Measurements from ENCODE around the gene PRSS12. TPM values are rescaled to one million over a fixed set of nuclear protein-coding genes. Genes with fewer than 3 reads are reported as not detected.

PRSS12 gene
- total and polyA plus RNA-seq, 8 donors, result 0.45 to 21.7 (median 9.0) TPM

DNA sequence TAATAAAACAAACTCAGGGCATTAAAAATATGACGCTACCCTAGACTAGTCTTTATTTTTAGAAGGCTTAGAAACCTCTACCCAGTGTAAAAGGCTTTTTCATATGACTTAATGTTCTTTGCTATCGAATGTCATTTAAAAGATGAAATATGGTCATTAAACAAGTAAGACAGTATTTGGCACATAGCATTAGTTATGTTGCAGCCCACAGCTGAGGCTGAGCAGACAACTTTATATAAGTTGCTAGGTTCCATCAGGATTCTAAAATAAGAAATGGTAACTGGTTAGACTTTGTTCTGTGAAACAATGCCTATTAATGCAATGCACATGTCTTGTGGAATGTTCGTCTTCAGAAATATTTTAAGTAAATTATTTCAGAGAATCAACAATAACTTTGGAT, 10.4 kb upstream of the PRSS12 start:
- Histone ChIP-seq H3K27me3 (peaks cover 0 to 1% (median 0%) of the 10 kb centered on the region in 3 donors), H3K4me3 (no peak overlapping the region), H3K27ac (no peak overlapping the region), H3K4me1 (no peaks in the 10 kb centered on the region), H3K36me3 (no peaks in the 10 kb centered on the region), H3K9me3 (no peaks in the 10 kb centered on the region)
- no peak for DNase-seq
- WGBS, 5 donors, result 61 to 71% (median 67%) methylated on average over 3 of the region's 3 CpGs
- intact Hi-C loops (cut with DNase I; ENCODE audit: low total_unique reads), result no loop called here
- no peak for TF ChIP-seq EP300 (IDR thresholded peaks at IDR 0.05)
- TF ChIP-seq, protein P1, sequence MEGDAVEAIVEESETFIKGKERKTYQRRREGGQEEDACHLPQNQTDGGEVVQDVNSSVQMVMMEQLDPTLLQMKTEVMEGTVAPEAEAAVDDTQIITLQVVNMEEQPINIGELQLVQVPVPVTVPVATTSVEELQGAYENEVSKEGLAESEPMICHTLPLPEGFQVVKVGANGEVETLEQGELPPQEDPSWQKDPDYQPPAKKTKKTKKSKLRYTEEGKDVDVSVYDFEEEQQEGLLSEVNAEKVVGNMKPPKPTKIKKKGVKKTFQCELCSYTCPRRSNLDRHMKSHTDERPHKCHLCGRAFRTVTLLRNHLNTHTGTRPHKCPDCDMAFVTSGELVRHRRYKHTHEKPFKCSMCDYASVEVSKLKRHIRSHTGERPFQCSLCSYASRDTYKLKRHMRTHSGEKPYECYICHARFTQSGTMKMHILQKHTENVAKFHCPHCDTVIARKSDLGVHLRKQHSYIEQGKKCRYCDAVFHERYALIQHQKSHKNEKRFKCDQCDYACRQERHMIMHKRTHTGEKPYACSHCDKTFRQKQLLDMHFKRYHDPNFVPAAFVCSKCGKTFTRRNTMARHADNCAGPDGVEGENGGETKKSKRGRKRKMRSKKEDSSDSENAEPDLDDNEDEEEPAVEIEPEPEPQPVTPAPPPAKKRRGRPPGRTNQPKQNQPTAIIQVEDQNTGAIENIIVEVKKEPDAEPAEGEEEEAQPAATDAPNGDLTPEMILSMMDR (IDR thresholded peaks at IDR 0.05), result no peak
- TF ChIP-seq POLR2AphosphoS5 (IDR thresholded peaks at IDR 0.05), result no peak
- TF ChIP-seq POLR2A (IDR thresholded peaks at IDR 0.05), result no peak

DNA sequence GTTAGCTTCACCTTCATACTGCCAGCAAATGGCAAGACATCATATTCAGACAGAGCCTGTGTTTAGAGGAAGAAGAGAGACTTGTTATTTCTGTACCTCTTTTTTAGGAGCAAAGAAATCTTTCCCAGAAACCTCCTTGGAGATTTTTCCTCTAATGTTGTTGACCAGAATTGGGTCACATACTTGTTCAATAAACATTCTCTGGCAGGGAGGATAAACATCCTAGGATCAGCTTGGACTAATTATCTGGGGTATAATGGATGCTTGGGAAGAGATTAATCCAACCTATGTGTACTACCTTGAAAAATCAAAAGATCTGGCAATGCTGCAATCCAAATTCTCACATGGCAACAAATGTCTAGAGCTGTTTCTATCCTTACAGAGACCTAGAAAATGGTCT, 8.4 kb upstream of the PRSS12 start:
- no peaks in the 10 kb centered on the region for H3K9me3 ChIP-seq
- peaks cover 0 to 17% (median 0%) of the 10 kb centered on the region in 3 donors for H3K27me3 ChIP-seq
- TF ChIP-seq EP300 (IDR thresholded peaks at IDR 0.05) (no peak), POLR2A (IDR thresholded peaks at IDR 0.05) (no peak), POLR2AphosphoS5 (IDR thresholded peaks at IDR 0.05) (no peak)
- TF ChIP-seq, protein P1 (IDR thresholded peaks at IDR 0.05), result no peak
- no peaks in the 10 kb centered on the region for H3K4me1 ChIP-seq
- no peak overlapping the region for H3K4me3 ChIP-seq
- H3K27ac ChIP-seq, result no peak overlapping the region
- intact Hi-C loops (cut with DNase I; ENCODE audit: low total_unique reads), result no loop called here
- H3K36me3 ChIP-seq, result no peaks in the 10 kb centered on the region
- no peak for DNase-seq

DNA sequence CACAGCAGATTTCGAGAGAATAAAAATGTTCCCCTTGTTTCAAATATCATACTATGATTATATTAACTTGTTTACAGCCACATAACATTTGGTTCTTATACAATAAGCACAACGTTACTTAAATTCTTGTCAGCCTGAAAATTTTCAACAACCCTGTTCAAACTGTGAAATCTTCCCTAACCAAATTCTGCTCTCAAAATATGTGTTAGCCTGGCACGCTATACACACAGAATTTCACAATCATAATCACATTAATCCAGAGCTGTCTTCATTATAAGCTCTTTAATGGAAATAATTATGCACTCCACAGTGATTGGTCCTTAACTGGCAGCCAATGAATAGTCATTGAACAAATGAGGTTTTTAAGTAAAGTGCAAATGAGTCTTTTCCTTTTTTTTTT, 7.3 kb upstream of the PRSS12 start:
- Histone ChIP-seq H3K27ac (no peak overlapping the region), H3K27me3 (peaks cover 0 to 27% (median 0%) of the 10 kb centered on the region in 3 donors), H3K9me3 (no peaks in the 10 kb centered on the region), H3K4me1 (no peaks in the 10 kb centered on the region), H3K4me3 (no peak overlapping the region), H3K36me3 (no peaks in the 10 kb centered on the region)
- WGBS, 5 donors, result 69 to 83% (median 78%) methylated on average over 3 of the region's 3 CpGs
- TF ChIP-seq POLR2A (IDR thresholded peaks at IDR 0.05) (no peak), POLR2AphosphoS5 (IDR thresholded peaks at IDR 0.05) (no peak), EP300 (IDR thresholded peaks at IDR 0.05) (no peak)
- TF ChIP-seq, protein P1 (IDR thresholded peaks at IDR 0.05), result no peak
- intact Hi-C loops (cut with DNase I; ENCODE audit: low total_unique reads), result no loop called here
- DNase-seq, result no peak

DNA sequence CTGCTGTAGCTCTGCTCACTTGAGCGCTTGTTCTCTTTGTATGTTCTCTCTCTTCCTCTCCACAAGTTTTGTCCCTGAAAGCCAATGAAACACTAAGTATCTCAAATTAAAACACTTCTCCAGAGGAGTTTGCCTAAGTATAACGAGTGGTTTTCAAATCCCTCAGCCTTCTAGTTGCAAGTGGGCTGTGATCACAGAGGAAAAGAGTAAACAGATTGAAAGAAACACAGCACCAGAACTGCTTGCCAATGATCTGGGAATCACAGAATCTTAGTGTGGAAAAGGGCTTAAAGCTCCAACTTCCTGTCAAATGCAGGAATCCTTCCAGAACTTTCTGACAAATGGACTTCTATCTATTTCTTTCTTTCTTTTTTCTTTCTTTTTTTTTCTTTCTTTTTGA, 4.8 kb upstream of the PRSS12 start:
- DNase-seq, result peak in 1 of 2 donors; percentile 54
- H3K27me3 ChIP-seq, result peaks cover 0 to 52% (median 17%) of the 10 kb centered on the region in 3 donors
- H3K9me3 ChIP-seq, result no peaks in the 10 kb centered on the region
- no peaks in the 10 kb centered on the region for H3K36me3 ChIP-seq
- intact Hi-C loops (cut with DNase I; ENCODE audit: low total_unique reads), result no loop called here
- H3K4me1 ChIP-seq, result peaks cover 8 to 14% (median 12%) of the 10 kb centered on the region in 4 donors
- WGBS, 5 donors, result 48 to 60% (median 53%) methylated on average over 2 of the region's 2 CpGs
- peak overlapping the region in 1 of 5 donors; percentile 29 for H3K27ac ChIP-seq
- no peak for TF ChIP-seq POLR2A (IDR thresholded peaks at IDR 0.05)
- TF ChIP-seq, protein P1 (IDR thresholded peaks at IDR 0.05), result no peak
- no peak for TF ChIP-seq EP300 (IDR thresholded peaks at IDR 0.05)
- no peak for TF ChIP-seq POLR2AphosphoS5 (IDR thresholded peaks at IDR 0.05)
- H3K4me3 ChIP-seq, result no peak overlapping the region

Data from stomach (tissue), 9 donors.